CD4-positive, alpha-beta T cell (primary cell): ENCODE results near the gene BDKRB2. TPM values are rescaled to one million over a fixed set of nuclear protein-coding genes. Genes with fewer than 3 reads are reported as not detected.

Experiments
- ATAC-seq: fragments of 200-7000 bp; cut with Tn5 transposase; one replicate; pipeline ENCODE4 v1.10.0; 2022; ENCODE audit warnings: mild to moderate bottlenecking; ENCODE audit not compliant: poor library complexity
- CTCF ChIA-PET: fragments of 350-600 bp; sonication (Branson Sonifier 250); formaldehyde crosslinking; loops from one replicate; lab custom pipeline; 2021; ENCODE audit warnings: antibody characterized with exemption, inconsistent platforms; lab: Charles Lee
- POLR2A ChIA-PET: fragments of 350-600 bp; sonication (Branson Sonifier 250); formaldehyde crosslinking; loops from one replicate; lab custom pipeline; 2021; ENCODE audit warnings: antibody characterized with exemption, inconsistent platforms; lab: Charles Lee
- DNase-seq, 14 experiments: peaks; one replicate each; pipeline ENCODE4 v3.0.0-alpha.2; 2013 to 2020; ENCODE audit warnings: mixed read lengths in 2 of 14
- H3K27ac ChIP-seq, 2 donors: one replicate each; pipeline versions ENCODE4 v1.5.1 to v1.7.0; 2013; ENCODE audit warnings: low read length in 2 of 2, low read depth in 1 of 2, mild to moderate bottlenecking in 1 of 2
- H3K27me3 ChIP-seq, 2 experiments: 1 replicate in 1 of 2; 2 replicates in 1 of 2; pipeline versions ENCODE4 v1.6.1 to v1.7.0; 2013; ENCODE audit warnings: low read length in 2 of 2, control low read depth in 1 of 2, mild to moderate bottlenecking in 1 of 2, moderate library complexity in 1 of 2; ENCODE audit not compliant: insufficient read depth in 2 of 2, control insufficient read depth in 1 of 2
- H3K36me3 ChIP-seq: one replicate; pipeline ENCODE4 v1.6.1; 2013; ENCODE audit warnings: low read length, control low read depth; ENCODE audit not compliant: insufficient read depth
- H3K4me1 ChIP-seq: one replicate; pipeline ENCODE4 v1.6.1; 2013; ENCODE audit warnings: low read length, control low read depth; ENCODE audit not compliant: insufficient read depth
- H3K4me3 ChIP-seq: one replicate; pipeline ENCODE4 v1.5.1; 2013; ENCODE audit warnings: mild to moderate bottlenecking, low read length, moderate library complexity
- H3K9me3 ChIP-seq, 2 experiments: 1 replicate in 1 of 2; 2 replicates in 1 of 2; pipeline versions ENCODE4 v1.6.1 to v1.7.0; 2013; ENCODE audit warnings: low read length in 2 of 2, mild to moderate bottlenecking in 2 of 2, control low read depth in 1 of 2, moderate library complexity in 1 of 2; ENCODE audit not compliant: control insufficient read depth in 1 of 2, insufficient read depth in 1 of 2
- H3K27ac Mint-ChIP-seq: one replicate; pipeline ENCODE4 v1.8.0; 2020; ENCODE audit warnings: mixed read lengths
- H3K27me3 Mint-ChIP-seq: one replicate; pipeline ENCODE4 v1.8.0; 2021; ENCODE audit warnings: mixed read lengths
- H3K36me3 Mint-ChIP-seq: one replicate; pipeline ENCODE4 v1.8.0; 2021; ENCODE audit warnings: low read depth, mixed read lengths
- H3K4me1 Mint-ChIP-seq: one replicate; pipeline ENCODE4 v1.8.0; 2021; ENCODE audit warnings: low read depth, mixed read lengths
- H3K4me3 Mint-ChIP-seq: one replicate; pipeline ENCODE4 v1.8.0; 2020; ENCODE audit warnings: mild to moderate bottlenecking, mixed read lengths
- H3K9me3 Mint-ChIP-seq: one replicate; pipeline ENCODE4 v1.8.0; 2020; ENCODE audit warnings: mixed read lengths
- intact Hi-C, 2 experiments: fragments of 100-400 bp; cut with DNase I in 1 of 2; cut with micrococcal nuclease in 1 of 2; formaldehyde crosslinking; loops; one replicate each; pipeline versions ENCODE4 v1.15.1 to v1.9.0; 2023 to 2025; cut with DNase I, micrococcal nuclease
- total RNA-seq, 174 experiments: library from RNA in 2 of 174; stranded (reverse) in 2 of 174; gene quantifications; one replicate each; pipeline ENCODE4 v1.2.3 and lab custom pipeline; 2021 to 2026
- TF ChIP-seq, protein P1 (sequence below): fragments of 200-600 bp; IDR thresholded peaks from one replicate; pipeline ENCODE4 v1.8.0; 2022; ENCODE audit warnings: antibody characterized with exemption, mild to moderate bottlenecking

Gene BDKRB2
- total RNA-seq, 2 experiments from 2014 or later, result not detected

DNA sequence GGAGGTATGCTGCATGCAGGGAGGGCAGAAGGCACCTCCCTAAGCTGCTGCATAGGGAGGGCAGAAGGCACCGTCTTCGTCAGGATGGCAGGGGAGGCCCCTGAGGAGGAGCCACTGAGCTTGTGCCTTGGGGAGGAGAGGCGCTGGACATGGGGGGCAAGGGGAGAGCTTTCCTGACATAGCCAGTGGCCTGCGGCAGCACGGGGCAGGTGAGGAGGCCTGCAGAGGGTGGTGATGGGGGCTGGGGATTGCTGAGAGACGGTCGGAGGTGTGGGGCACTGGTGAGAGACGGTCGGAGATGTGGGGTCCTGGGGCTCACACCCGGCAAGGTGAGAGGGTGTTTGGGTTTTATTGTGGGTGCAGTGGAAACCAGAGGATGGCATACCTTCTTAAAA lies 10.4 kb upstream of the BDKRB2 start:
- H3K9me3 ChIP-seq, result peaks cover 0 to 21% of the 10 kb centered on the region in 2 experiments
- no peaks in the 10 kb centered on the region for H3K36me3 Mint-ChIP-seq
- peaks cover 7% of the 10 kb centered on the region for H3K4me1 ChIP-seq
- H3K27ac Mint-ChIP-seq, result no peak overlapping the region
- no peak for ATAC-seq
- H3K27ac ChIP-seq, result no peak overlapping the region
- peaks cover 18% of the 10 kb centered on the region for H3K4me1 Mint-ChIP-seq
- ChIA-PET POLR2A (no interaction called here), CTCF (no interaction called here)
- H3K27me3 Mint-ChIP-seq, result peaks cover 10% of the 10 kb centered on the region
- intact Hi-C loops, result no loop called here
- no peaks in the 10 kb centered on the region for H3K9me3 Mint-ChIP-seq
- H3K4me3 Mint-ChIP-seq, result no peak overlapping the region
- H3K27me3 ChIP-seq, result no peaks in the 10 kb centered on the region
- no peak overlapping the region for H3K4me3 ChIP-seq
- no peak for DNase-seq
- no peaks in the 10 kb centered on the region for H3K36me3 ChIP-seq
- TF ChIP-seq, protein P1, sequence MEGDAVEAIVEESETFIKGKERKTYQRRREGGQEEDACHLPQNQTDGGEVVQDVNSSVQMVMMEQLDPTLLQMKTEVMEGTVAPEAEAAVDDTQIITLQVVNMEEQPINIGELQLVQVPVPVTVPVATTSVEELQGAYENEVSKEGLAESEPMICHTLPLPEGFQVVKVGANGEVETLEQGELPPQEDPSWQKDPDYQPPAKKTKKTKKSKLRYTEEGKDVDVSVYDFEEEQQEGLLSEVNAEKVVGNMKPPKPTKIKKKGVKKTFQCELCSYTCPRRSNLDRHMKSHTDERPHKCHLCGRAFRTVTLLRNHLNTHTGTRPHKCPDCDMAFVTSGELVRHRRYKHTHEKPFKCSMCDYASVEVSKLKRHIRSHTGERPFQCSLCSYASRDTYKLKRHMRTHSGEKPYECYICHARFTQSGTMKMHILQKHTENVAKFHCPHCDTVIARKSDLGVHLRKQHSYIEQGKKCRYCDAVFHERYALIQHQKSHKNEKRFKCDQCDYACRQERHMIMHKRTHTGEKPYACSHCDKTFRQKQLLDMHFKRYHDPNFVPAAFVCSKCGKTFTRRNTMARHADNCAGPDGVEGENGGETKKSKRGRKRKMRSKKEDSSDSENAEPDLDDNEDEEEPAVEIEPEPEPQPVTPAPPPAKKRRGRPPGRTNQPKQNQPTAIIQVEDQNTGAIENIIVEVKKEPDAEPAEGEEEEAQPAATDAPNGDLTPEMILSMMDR, result no peak

DNA sequence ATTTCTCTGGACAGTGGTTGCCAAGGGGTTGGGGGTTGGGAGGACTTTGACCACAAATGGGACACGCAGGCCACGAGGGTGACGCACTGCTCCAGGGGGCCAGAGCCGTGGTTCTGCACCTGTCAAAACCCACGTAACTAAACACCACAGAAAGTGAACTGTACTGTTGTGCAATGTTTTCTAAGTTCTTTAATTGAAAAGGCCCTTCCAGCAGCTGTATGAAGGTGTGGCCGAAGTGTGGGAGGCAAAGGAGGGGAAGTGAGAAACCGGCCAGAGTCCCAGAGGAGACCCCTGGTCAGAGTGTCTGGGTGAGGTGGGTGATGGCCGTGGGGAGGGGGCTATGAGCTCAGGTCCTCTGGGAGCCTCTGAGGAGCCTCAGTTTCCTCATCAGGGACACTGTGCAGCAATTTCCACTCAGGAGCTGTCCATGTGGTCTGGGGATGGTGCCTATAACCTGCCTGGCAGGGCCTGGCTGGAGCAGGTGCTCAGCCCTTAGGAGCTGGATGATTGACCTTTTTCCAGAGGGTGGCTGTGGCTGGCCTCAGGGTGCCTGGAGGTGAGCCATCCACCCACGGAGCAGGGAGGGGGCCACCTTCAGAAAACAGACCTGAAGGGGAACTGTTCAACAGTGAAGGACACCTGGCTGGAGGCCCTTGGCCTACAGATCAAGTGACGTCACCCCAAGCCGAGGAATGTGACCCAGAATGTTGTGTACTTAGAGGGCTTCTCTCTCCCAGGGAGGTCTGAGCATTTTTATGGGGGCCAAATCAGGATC lies 9.8 kb upstream of the BDKRB2 start:
- Mint-ChIP-seq H3K4me1 (peaks cover 18% of the 10 kb centered on the region), H3K27ac (no peak overlapping the region), H3K27me3 (peaks cover 15% of the 10 kb centered on the region), H3K9me3 (no peaks in the 10 kb centered on the region), H3K4me3 (no peak overlapping the region), H3K36me3 (no peaks in the 10 kb centered on the region)
- ATAC-seq (no peak), DNase-seq (no peak)
- Histone ChIP-seq H3K27ac (no peak overlapping the region), H3K27me3 (no peaks in the 10 kb centered on the region), H3K4me1 (peaks cover 7% of the 10 kb centered on the region), H3K9me3 (peaks cover 0 to 21% of the 10 kb centered on the region in 2 experiments), H3K36me3 (no peaks in the 10 kb centered on the region), H3K4me3 (no peak overlapping the region)
- TF ChIP-seq, protein P1, result no peak
- POLR2A ChIA-PET, result no interaction called here
- intact Hi-C loops, result no loop called here
- CTCF ChIA-PET, result no interaction called here

DNA sequence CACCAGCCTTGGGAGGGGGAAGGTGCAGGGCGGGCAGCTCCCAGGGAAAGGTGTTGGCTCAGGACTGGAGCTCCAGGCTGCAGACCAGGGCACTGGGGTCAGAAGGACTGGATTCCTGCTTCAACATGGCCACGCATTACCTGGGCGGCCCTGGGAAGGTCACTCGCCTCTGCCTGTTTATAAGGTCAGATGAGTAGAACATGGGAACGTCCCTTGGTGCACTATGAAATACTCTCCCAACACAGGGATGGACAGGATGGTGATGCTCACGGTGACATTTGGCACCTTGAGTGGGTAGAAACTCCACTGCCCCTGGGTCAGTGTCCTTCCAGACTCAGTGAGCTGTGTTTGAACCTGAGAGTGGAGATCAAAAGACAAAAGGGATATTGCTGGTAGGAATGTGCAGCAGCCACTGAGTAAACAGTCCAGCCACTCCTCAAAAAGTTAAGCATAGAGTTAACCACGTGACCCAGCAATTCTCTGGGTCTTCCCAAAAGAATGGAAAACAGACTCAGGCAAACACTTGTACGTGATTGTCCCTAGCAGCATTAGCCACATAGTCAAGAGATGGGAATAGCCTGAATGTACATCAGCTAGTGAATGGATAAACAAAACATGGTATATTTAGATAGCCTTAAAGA lies 9.1 kb upstream of the BDKRB2 start:
- no peak overlapping the region for H3K4me3 ChIP-seq
- no peak for ATAC-seq
- peaks cover 7% of the 10 kb centered on the region for H3K4me1 ChIP-seq
- H3K27me3 ChIP-seq, result no peaks in the 10 kb centered on the region
- H3K36me3 Mint-ChIP-seq, result no peaks in the 10 kb centered on the region
- peaks cover 15% of the 10 kb centered on the region for H3K27me3 Mint-ChIP-seq
- TF ChIP-seq, protein P1, result no peak
- no peak overlapping the region for H3K27ac ChIP-seq
- CTCF ChIA-PET, result no interaction called here
- intact Hi-C loops, result no loop called here
- no peak for DNase-seq
- POLR2A ChIA-PET, result no interaction called here
- H3K4me3 Mint-ChIP-seq, result no peak overlapping the region
- H3K9me3 ChIP-seq, result peaks cover 0 to 21% of the 10 kb centered on the region in 2 experiments
- no peaks in the 10 kb centered on the region for H3K36me3 ChIP-seq
- H3K27ac Mint-ChIP-seq, result no peak overlapping the region
- peaks cover 18% of the 10 kb centered on the region for H3K4me1 Mint-ChIP-seq
- H3K9me3 Mint-ChIP-seq, result no peaks in the 10 kb centered on the region
